ENCODE measurements around the gene ME1. TPM values are rescaled to one million over a fixed set of nuclear protein-coding genes. Genes with fewer than 3 reads are reported as not detected.

ME1 gene
- total and polyA plus RNA-seq, 7 experiments from 2014 or later, result 0.19 to 0.49 (median 0.29) TPM; not detected in 3

Other genes with a start within 250 kb of the ME1 start
- 10 to 100 TPM; 22.0 to 37.3 (median 27.6) TPM for gene PGM3, start 237.8 kb downstream of the ME1 start, total RNA-seq
- gene PGM3, start 237.8 kb downstream of the ME1 start, polyA plus RNA-seq, result 10 to 100 TPM in 1 of 2 donors, 1 to 10 TPM in 1; 8.2 to 14.2 TPM
- 1 to 10 TPM; 1.8 to 6.4 (median 2.7) TPM for gene RWDD2A, start 237.7 kb downstream of the ME1 start, total RNA-seq
- 1 to 10 TPM; 3.2 to 4.1 TPM for gene RWDD2A, start 237.7 kb downstream of the ME1 start, polyA plus RNA-seq
- not detected for gene PRSS35, start 81.5 kb upstream of the ME1 start, total RNA-seq
- not detected for gene PRSS35, start 81.5 kb upstream of the ME1 start, polyA plus RNA-seq

All from naive thymus-derived CD4-positive, alpha-beta T cell (primary cell).